Measurements from ENCODE around the gene MSANTD4.

DNA sequence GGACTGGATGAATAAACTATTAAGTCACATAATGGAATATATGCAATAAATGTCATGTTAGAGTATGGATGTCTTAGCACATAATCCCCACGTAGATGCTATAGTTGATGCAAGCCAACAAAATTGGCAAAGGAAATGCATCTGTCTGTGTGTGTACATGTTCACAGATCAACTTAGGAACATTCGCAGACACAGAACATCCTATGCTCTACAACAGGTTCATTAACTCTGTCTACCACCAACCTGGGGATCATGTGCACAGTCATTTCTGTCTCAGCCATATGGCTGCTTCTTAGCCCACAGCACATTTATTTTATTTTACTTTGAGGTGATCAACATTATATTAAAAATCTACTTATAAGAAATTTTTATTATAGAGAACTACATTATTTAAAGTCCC is 4.9 kb downstream of the MSANTD4 start:
- no peak for TF ChIP-seq EZH2 (IDR thresholded peaks at IDR 0.05; ENCODE audit: insufficient read depth, poor library complexity, severe bottlenecking)
- no peak for TF ChIP-seq EZH2phosphoT487 (IDR thresholded peaks at IDR 0.05; ENCODE audit: insufficient read depth, low read depth)

All from GM23248 (cell line).